Colonic mucosa (tissue), 4 donors: ENCODE results near the gene CREB3. TPM values are rescaled to one million over a fixed set of nuclear protein-coding genes. Genes with fewer than 3 reads are reported as not detected.

Experiments
- DNase-seq: peaks from one replicate; pipeline ENCODE4 v3.0.0-alpha.2; 2020
- H3K27ac ChIP-seq: fragments of 200-600 bp; one replicate; pipeline ENCODE4 v1.8.0; 2021
- H3K27me3 ChIP-seq: fragments of 200-600 bp; one replicate; pipeline ENCODE4 v1.8.0; 2021
- H3K36me3 ChIP-seq: fragments of 200-600 bp; one replicate; pipeline ENCODE4 v1.8.0; 2021
- H3K4me1 ChIP-seq: fragments of 200-600 bp; one replicate; pipeline ENCODE4 v1.8.0; 2021; ENCODE audit warnings: mild to moderate bottlenecking
- H3K4me3 ChIP-seq: fragments of 200-600 bp; one replicate; pipeline ENCODE4 v1.8.0; 2021
- H3K9ac ChIP-seq, 2 donors: one replicate each; pipeline ENCODE4 v1.7.0; 2013; ENCODE audit warnings: control low read depth in 2 of 2, low read depth in 2 of 2, low read length in 2 of 2
- H3K9me3 ChIP-seq: fragments of 200-600 bp; one replicate; pipeline ENCODE4 v1.8.0; 2021
- intact Hi-C: fragments of 100-400 bp; cut with DNase I; formaldehyde crosslinking; loops from one replicate; pipeline ENCODE4 v1.14.1; 2022
- total RNA-seq, 2 donors: library from RNA; stranded (reverse); fragmentation: NEBNext Ultra II Directional in 1 of 2; extraction: Animal tissue kit (Norgen Biotek cat#: 25700) in 1 of 2; gene quantifications; one replicate each; pipeline ENCODE4 v1.2.1, GENCODE V29; 2021
- TF ChIP-seq, protein P1 (sequence below): fragments of 200-600 bp; IDR thresholded peaks from one replicate; pipeline ENCODE4 v1.8.0; 2022; ENCODE audit warnings: antibody characterized with exemption, mild to moderate bottlenecking
- donor health status: healthy.
- donor health status: DM: no; HTN: no; CAD: no.
- donor health status: DM: no; HTN: no; CAD: no.

The CREB3 gene
- total RNA-seq, 2 donors from 2014 or later = 47.9 to 50.8 TPM

DNA sequence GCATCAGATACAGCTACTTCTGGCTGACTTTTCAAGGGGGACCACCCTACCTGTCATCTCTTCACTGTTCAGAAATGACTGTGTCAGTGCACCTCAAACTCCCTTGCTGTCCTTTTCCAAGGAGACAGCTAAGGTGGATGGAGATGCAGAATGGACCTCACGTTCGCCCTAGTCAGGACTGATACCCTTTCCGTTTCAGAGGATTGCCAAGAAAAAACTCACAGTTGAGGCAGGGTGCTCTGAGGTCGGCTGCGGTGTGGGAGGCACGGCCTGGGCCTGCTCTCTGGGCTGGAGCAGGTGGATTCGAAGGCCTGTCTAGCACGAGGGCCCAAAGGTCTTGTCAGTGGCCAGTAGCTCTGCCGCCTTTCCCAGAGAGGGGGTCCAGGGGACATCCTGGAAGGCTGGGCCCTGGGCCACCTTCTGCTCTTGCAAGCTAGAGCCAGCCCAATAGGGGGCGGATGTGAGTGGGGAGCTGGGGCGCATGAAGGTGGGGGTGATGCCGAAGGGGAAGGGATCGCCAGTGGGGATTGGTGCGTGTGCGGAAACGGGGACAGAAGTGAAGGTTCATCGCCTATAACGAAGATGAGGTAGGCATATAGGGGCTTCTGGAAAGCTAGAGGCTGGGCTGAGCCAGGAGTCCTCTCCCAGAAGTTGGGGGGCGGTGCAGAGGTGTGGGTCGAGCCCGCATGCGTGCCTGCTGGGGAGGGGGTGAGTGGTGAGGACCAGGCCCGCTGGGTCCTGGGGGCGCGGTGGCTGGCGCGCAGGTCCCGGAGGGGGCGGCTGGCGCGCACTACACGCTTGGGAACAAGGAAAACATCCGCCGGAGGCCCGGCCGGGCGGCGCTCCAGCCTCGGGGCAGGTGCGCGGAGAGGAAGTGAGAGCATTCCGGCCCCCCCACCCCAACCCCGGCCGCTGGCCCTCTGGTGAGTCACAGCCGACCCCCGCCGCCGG is 24.1 kb downstream of the CREB3 start:
- H3K4me1 ChIP-seq = peaks cover 5% of the 10 kb centered on the region
- H3K9me3 ChIP-seq = no peaks in the 10 kb centered on the region
- H3K9ac ChIP-seq = peak overlapping the region; percentile 81 to 90
- peak; percentile 85 for DNase-seq
- peak overlapping the region; percentile 81 for H3K27ac ChIP-seq
- H3K36me3 ChIP-seq = no peaks in the 10 kb centered on the region
- H3K27me3 ChIP-seq = no peaks in the 10 kb centered on the region
- TF ChIP-seq, protein P1, sequence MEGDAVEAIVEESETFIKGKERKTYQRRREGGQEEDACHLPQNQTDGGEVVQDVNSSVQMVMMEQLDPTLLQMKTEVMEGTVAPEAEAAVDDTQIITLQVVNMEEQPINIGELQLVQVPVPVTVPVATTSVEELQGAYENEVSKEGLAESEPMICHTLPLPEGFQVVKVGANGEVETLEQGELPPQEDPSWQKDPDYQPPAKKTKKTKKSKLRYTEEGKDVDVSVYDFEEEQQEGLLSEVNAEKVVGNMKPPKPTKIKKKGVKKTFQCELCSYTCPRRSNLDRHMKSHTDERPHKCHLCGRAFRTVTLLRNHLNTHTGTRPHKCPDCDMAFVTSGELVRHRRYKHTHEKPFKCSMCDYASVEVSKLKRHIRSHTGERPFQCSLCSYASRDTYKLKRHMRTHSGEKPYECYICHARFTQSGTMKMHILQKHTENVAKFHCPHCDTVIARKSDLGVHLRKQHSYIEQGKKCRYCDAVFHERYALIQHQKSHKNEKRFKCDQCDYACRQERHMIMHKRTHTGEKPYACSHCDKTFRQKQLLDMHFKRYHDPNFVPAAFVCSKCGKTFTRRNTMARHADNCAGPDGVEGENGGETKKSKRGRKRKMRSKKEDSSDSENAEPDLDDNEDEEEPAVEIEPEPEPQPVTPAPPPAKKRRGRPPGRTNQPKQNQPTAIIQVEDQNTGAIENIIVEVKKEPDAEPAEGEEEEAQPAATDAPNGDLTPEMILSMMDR = peak; percentile 63
- H3K4me3 ChIP-seq = peak overlapping the region; percentile 52
- intact Hi-C loops = no loop called here

DNA sequence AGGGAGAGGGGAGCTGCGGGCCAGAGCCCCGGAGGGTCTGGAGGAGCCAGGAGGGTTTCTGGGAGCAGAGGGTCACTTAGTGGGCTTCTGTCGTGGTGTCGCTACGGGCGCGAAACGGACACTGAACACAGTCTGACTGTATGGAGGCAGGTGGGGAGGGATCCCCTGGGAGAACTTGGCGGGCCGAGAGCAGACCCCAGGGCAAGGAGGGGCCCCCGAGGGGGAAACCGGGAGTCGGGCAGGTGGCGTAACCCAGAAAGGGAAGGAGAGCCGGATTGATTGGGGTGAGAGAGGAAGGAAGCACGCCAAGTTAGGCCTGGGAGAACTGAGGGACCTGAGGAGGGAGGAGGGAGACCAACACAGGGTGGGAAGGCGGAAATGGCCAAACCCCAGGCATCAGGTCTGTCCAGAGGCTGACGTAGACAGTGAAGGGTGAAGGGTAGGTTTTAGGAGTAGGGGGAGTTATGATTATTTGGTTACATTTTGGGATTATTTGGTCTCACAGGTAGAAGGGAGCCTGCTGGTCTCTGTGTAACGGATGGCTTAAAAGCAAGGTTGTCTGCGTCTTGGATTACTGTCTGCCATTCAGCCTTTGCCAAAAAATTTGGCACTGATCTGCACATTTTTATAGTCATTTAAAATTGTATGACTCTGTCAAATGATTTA is 24.9 kb downstream of the CREB3 start:
- Histone ChIP-seq H3K27me3 (no peaks in the 10 kb centered on the region), H3K4me3 (peak overlapping the region; percentile 52), H3K36me3 (no peaks in the 10 kb centered on the region), H3K9me3 (no peaks in the 10 kb centered on the region), H3K9ac (peak overlapping the region; percentile 81 to 90), H3K4me1 (peaks cover 5% of the 10 kb centered on the region), H3K27ac (peak overlapping the region; percentile 81)
- DNase-seq = peak; percentile 75
- intact Hi-C loops = no loop called here
- TF ChIP-seq, protein P1 = no peak

GRCh38 chr9:35757892-35758275 is 25.4 kb downstream of the CREB3 start:
- TF ChIP-seq, protein P1 = no peak
- peaks cover 5% of the 10 kb centered on the region for H3K4me1 ChIP-seq
- peak overlapping the region; percentile 81 for H3K27ac ChIP-seq
- H3K9me3 ChIP-seq = no peaks in the 10 kb centered on the region
- intact Hi-C loops = no loop called here
- DNase-seq = no peak
- H3K9ac ChIP-seq = peak overlapping the region in 1 of 2 donors; percentile 81
- no peaks in the 10 kb centered on the region for H3K36me3 ChIP-seq
- H3K27me3 ChIP-seq = no peaks in the 10 kb centered on the region
- H3K4me3 ChIP-seq = peak overlapping the region; percentile 52

GRCh38 chr9:35758475-35759050 is 26.1 kb downstream of the CREB3 start:
- H3K27me3 ChIP-seq = no peaks in the 10 kb centered on the region
- no peak overlapping the region for H3K9ac ChIP-seq
- H3K9me3 ChIP-seq = no peaks in the 10 kb centered on the region
- H3K27ac ChIP-seq = no peak overlapping the region
- no peak for DNase-seq
- H3K4me1 ChIP-seq = peaks cover 5% of the 10 kb centered on the region
- H3K36me3 ChIP-seq = no peaks in the 10 kb centered on the region
- intact Hi-C loops = no loop called here
- TF ChIP-seq, protein P1 = no peak
- no peak overlapping the region for H3K4me3 ChIP-seq

- H3K9ac ChIP-seq = no peak overlapping the region
- H3K36me3 ChIP-seq = no peaks in the 10 kb centered on the region
- peak; percentile 13 for DNase-seq
- TF ChIP-seq, protein P1 = no peak
- no peaks in the 10 kb centered on the region for H3K27me3 ChIP-seq
- intact Hi-C loops = no loop called here
- no peaks in the 10 kb centered on the region for H3K9me3 ChIP-seq
- H3K27ac ChIP-seq = no peak overlapping the region
- H3K4me3 ChIP-seq = no peak overlapping the region
- peaks cover 5% of the 10 kb centered on the region for H3K4me1 ChIP-seq
These were observed 27.3 kb downstream of the CREB3 start for GRCh38 chr9:35759795-35760194.
